ENCODE measurements around the gene SGSM2.

DNA sequence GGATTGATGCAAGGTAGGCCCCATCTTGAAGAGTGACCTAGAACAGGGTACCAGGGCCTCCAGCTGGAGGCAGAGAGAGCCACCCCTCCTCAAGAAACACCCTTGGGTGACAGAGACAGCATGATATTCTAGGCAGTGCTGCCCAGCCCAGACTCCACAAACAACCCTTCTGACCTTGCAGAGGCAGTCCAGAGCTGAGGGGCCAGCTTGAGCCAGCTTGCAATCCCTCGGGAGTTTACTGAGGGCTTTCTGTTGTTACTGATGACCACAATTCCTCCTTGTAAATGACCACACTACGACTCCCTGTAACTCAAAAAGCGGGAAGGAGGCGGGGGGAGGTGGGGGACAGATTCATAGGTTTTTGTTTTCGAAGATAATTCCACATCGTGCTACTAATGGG lies 82.2 kb downstream of the SGSM2 start:
- no peak for TF ChIP-seq EZH2 (IDR thresholded peaks at IDR 0.05; ENCODE audit: borderline replicate concordance, low read length)
- TF ChIP-seq, protein P1, sequence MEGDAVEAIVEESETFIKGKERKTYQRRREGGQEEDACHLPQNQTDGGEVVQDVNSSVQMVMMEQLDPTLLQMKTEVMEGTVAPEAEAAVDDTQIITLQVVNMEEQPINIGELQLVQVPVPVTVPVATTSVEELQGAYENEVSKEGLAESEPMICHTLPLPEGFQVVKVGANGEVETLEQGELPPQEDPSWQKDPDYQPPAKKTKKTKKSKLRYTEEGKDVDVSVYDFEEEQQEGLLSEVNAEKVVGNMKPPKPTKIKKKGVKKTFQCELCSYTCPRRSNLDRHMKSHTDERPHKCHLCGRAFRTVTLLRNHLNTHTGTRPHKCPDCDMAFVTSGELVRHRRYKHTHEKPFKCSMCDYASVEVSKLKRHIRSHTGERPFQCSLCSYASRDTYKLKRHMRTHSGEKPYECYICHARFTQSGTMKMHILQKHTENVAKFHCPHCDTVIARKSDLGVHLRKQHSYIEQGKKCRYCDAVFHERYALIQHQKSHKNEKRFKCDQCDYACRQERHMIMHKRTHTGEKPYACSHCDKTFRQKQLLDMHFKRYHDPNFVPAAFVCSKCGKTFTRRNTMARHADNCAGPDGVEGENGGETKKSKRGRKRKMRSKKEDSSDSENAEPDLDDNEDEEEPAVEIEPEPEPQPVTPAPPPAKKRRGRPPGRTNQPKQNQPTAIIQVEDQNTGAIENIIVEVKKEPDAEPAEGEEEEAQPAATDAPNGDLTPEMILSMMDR (IDR thresholded peaks at IDR 0.05; ENCODE audit: low read length): no peak
